OCI-M2 (cell line): Measurements from ENCODE around the gene INTS12.

Experiments used
- DNase-seq: peaks from one replicate; lab custom pipeline; 2025; ENCODE audit not compliant: unreplicated experiment; lab: John Stamatoyannopoulos, UW

Gene INTS12

GRCh38 chr4:105683038-105683437, 25.5 kb downstream of the INTS12 start:
- DNase-seq, result no peak

GRCh38 chr4:105679186-105679585, 29.3 kb downstream of the INTS12 start:
- no peak for DNase-seq

GRCh38 chr4:105677709-105678108, 30.8 kb downstream of the INTS12 start:
- DNase-seq, result no peak

GRCh38 chr4:105674011-105674410, 34.5 kb downstream of the INTS12 start:
- no peak for DNase-seq

- DNase-seq, result no peak
These were observed 37.2 kb downstream of the INTS12 start for GRCh38 chr4:105671301-105671700.

GRCh38 chr4:105670684-105671083, 37.8 kb downstream of the INTS12 start:
- DNase-seq, result no peak

- no peak for DNase-seq
These were observed 41.8 kb downstream of the INTS12 start for GRCh38 chr4:105666693-105667092.

- no peak for DNase-seq
These were observed 45.4 kb downstream of the INTS12 start for GRCh38 chr4:105662935-105663675.

- no peak for DNase-seq
These were observed 47.5 kb downstream of the INTS12 start for GRCh38 chr4:105661028-105661427.

GRCh38 chr4:105659190-105659589, 49.3 kb downstream of the INTS12 start:
- no peak for DNase-seq

GRCh38 chr4:105657117-105657765, 51.2 kb downstream of the INTS12 start:
- no peak for DNase-seq

GRCh38 chr4:105652286-105652888, 56.1 kb downstream of the INTS12 start:
- DNase-seq, result no peak

- no peak for DNase-seq
These were observed 56.6 kb downstream of the INTS12 start for GRCh38 chr4:105651884-105652283.

GRCh38 chr4:105650190-105650589, 58.3 kb downstream of the INTS12 start:
- DNase-seq, result peak; percentile 4

- no peak for DNase-seq
These were observed 63.0 kb downstream of the INTS12 start for GRCh38 chr4:105645440-105645839.

- DNase-seq, result no peak
These were observed 64.2 kb downstream of the INTS12 start for GRCh38 chr4:105644257-105644656.

GRCh38 chr4:105641845-105642244, 66.6 kb downstream of the INTS12 start:
- DNase-seq, result no peak

GRCh38 chr4:105637408-105638176, 70.9 kb downstream of the INTS12 start:
- no peak for DNase-seq

GRCh38 chr4:105634402-105635080, 73.9 kb downstream of the INTS12 start:
- no peak for DNase-seq

- DNase-seq, result no peak
These were observed 75.2 kb downstream of the INTS12 start for GRCh38 chr4:105633241-105633640.
